ENCODE data around the gene AP1B1. TPM values are rescaled to one million over a fixed set of nuclear protein-coding genes. Genes with fewer than 3 reads are reported as not detected.

Gene AP1B1
- total RNA-seq, 1 experiment from 2014 or later = 77.9 TPM

GRCh38 chr22:29306835-29307595 lies 81.4 kb downstream of the AP1B1 start:
- Mint-ChIP-seq H3K27me3 (ENCODE audit: low read depth) (peaks cover 4% of the 10 kb centered on the region; the same call in 1 of the 2 replicates), H3K27ac (no peak overlapping the region), H3K4me1 (peaks cover 21% of the 10 kb centered on the region), H3K9me3 (no peaks in the 10 kb centered on the region), H3K4me3 (peak overlapping the region; percentile 84), H3K36me3 (no peaks in the 10 kb centered on the region)
- DNase-seq (ENCODE audit: low spot score) (peak; percentile 86), ATAC-seq (peak; percentile 57)
- CTCF ChIA-PET = interaction anchor here (0.8 to 2.0 kb wide), 10 partner anchors 8 to 101 kb away, joined by 3 to 5 read pairs (median 4); partner anchors contain the start of genes EMID1 and RASL10A
- POLR2A ChIA-PET = interaction anchor here (1.9 to 2.0 kb wide), 2 partner anchors 10 to 39 kb away, joined by 5 to 6 read pairs; partner anchors contain the start of gene EWSR1
- TF ChIP-seq ESRRA (CRISPR knock-in tag; IDR thresholded peaks at IDR 0.05; ENCODE audit: borderline replicate concordance) (peak; percentile 82; the same call in 1 of the 2 replicates), SMAD3 (CRISPR knock-in tag; IDR thresholded peaks at IDR 0.05; ENCODE audit: borderline replicate concordance) (no peak), STAT6 (CRISPR knock-in tag; conservative IDR thresholded peaks at IDR 0.05; ENCODE audit: low read depth) (no peak), ETV6 (CRISPR knock-in tag; IDR thresholded peaks at IDR 0.05) (no peak), E2F4 (CRISPR knock-in tag; IDR thresholded peaks at IDR 0.05; ENCODE audit: borderline replicate concordance, low read depth) (no peak), USF2 (CRISPR knock-in tag; IDR thresholded peaks at IDR 0.05) (no peak), SP1 (CRISPR knock-in tag; conservative IDR thresholded peaks at IDR 0.05) (peak; percentile 55; the same call in 1 of the 2 replicates), FOXK1 (CRISPR knock-in tag; IDR thresholded peaks at IDR 0.05) (no peak), CTCF (IDR thresholded peaks at IDR 0.05) (no peak), ZNF317 (CRISPR knock-in tag; IDR thresholded peaks at IDR 0.05; ENCODE audit: borderline replicate concordance, low read depth) (0 out of 2 replicates have a peak, but pooled peaks have one; percentile 7), ZNF219 (CRISPR knock-in tag; IDR thresholded peaks at IDR 0.05; ENCODE audit: borderline replicate concordance) (no peak), FOXP1 (CRISPR knock-in tag; IDR thresholded peaks at IDR 0.05; ENCODE audit: borderline replicate concordance) (no peak), NFE2L1 (CRISPR knock-in tag; IDR thresholded peaks at IDR 0.05) (no peak), ZNF138 (CRISPR knock-in tag; conservative IDR thresholded peaks at IDR 0.05) (no peak), ATF6 (CRISPR knock-in tag; IDR thresholded peaks at IDR 0.05) (no peak), ERG (CRISPR knock-in tag; IDR thresholded peaks at IDR 0.05) (no peak), CDX4 (CRISPR knock-in tag; IDR thresholded peaks at IDR 0.05; ENCODE audit: borderline replicate concordance) (no peak), NFYB (CRISPR knock-in tag; conservative IDR thresholded peaks at IDR 0.05; ENCODE audit: low read depth) (no peak), IRF2 (CRISPR knock-in tag; IDR thresholded peaks at IDR 0.05; ENCODE audit: borderline replicate concordance, low read depth) (no peak), NFATC4 (CRISPR knock-in tag; IDR thresholded peaks at IDR 0.05) (no peak), FOXJ3 (CRISPR knock-in tag; IDR thresholded peaks at IDR 0.05; ENCODE audit: borderline replicate concordance) (no peak), GRHL2 (CRISPR knock-in tag; IDR thresholded peaks at IDR 0.05; ENCODE audit: insufficient replicate concordance, severe bottlenecking) (no peak), CBFB (CRISPR knock-in tag; IDR thresholded peaks at IDR 0.05; ENCODE audit: low read depth) (no peak), E2F5 (CRISPR knock-in tag; IDR thresholded peaks at IDR 0.05) (peak; percentile 75; the same call in 1 of the 2 replicates)
